H9 (cell line): ENCODE results near the gene TRPM5. TPM values are rescaled to one million over a fixed set of nuclear protein-coding genes. Genes with fewer than 3 reads are reported as not detected.

Source experiments
- DNase-seq: peaks from one replicate; pipeline ENCODE4 v3.0.0-alpha.2; 2017
- H2AFZ ChIP-seq: one replicate; pipeline ENCODE4 v1.6.1; 2013; ENCODE audit warnings: mild to moderate bottlenecking, low read length, control low read depth, moderate library complexity
- H2AK5ac ChIP-seq: 2 replicates; pipeline ENCODE4 v1.6.1; 2013; ENCODE audit warnings: low read length, control low read depth, mixed read lengths; ENCODE audit not compliant: insufficient read length
- H2BK120ac ChIP-seq: one replicate; pipeline ENCODE4 v1.6.1; 2013; ENCODE audit warnings: low read depth, mild to moderate bottlenecking, low read length, control low read depth, inconsistent platforms; ENCODE audit not compliant: poor library complexity, severe bottlenecking
- H2BK12ac ChIP-seq: 2 replicates; pipeline ENCODE4 v1.6.1; 2013; ENCODE audit warnings: low read length, control low read depth, mixed read lengths, low read depth; ENCODE audit not compliant: insufficient read length
- H2BK15ac ChIP-seq: 2 replicates; pipeline ENCODE4 v1.6.1; 2013; ENCODE audit warnings: low read depth, low read length, control low read depth
- H2BK20ac ChIP-seq: one replicate; pipeline ENCODE4 v1.6.1; 2013; ENCODE audit warnings: low read depth, mild to moderate bottlenecking, low read length, control low read depth, inconsistent platforms; ENCODE audit not compliant: poor library complexity, severe bottlenecking
- H2BK5ac ChIP-seq: 2 replicates; pipeline ENCODE4 v1.6.1; 2013; ENCODE audit warnings: low read length, control low read depth, mixed read lengths; ENCODE audit not compliant: insufficient read length
- H3K14ac ChIP-seq: 2 replicates; pipeline ENCODE4 v1.6.1; 2013; ENCODE audit warnings: low read length, control low read depth; ENCODE audit not compliant: insufficient read depth
- H3K18ac ChIP-seq: 2 replicates; pipeline ENCODE4 v1.6.1; 2013; ENCODE audit warnings: low read depth, mild to moderate bottlenecking, mixed read lengths, low read length, control low read depth; ENCODE audit not compliant: insufficient read length
- H3K23ac ChIP-seq: 2 replicates; pipeline ENCODE4 v1.6.1; 2013; ENCODE audit warnings: low read length, control low read depth, mixed read lengths, low read depth; ENCODE audit not compliant: insufficient read length
- H3K23me2 ChIP-seq: 2 replicates; pipeline ENCODE4 v1.6.1; 2013; ENCODE audit warnings: low read depth, mild to moderate bottlenecking, mixed read lengths, low read length, control low read depth; ENCODE audit not compliant: insufficient read length, poor library complexity, severe bottlenecking
- H3K27ac ChIP-seq: 2 replicates; pipeline ENCODE4 v1.5.1; 2013; ENCODE audit warnings: low read length, control low read depth, mixed read lengths, low read depth; ENCODE audit not compliant: insufficient read length
- H3K27me3 ChIP-seq: 2 replicates; pipeline ENCODE4 v1.6.1; 2013; ENCODE audit warnings: low read length, control low read depth, inconsistent platforms; ENCODE audit not compliant: insufficient read depth
- H3K4ac ChIP-seq: 2 replicates; pipeline ENCODE4 v1.6.1; 2013; ENCODE audit warnings: low read depth, mild to moderate bottlenecking, control low read depth, inconsistent platforms, low read length, moderate library complexity
- H3K4me1 ChIP-seq: 2 replicates; pipeline ENCODE4 v1.6.1; 2013; ENCODE audit warnings: low read length, control low read depth, inconsistent platforms; ENCODE audit not compliant: insufficient read depth
- H3K4me2 ChIP-seq: 2 replicates; pipeline ENCODE4 v1.6.1; 2013; ENCODE audit warnings: low read length, control low read depth, mixed read lengths; ENCODE audit not compliant: insufficient read length, insufficient read depth
- H3K56ac ChIP-seq: 2 replicates; pipeline ENCODE4 v1.6.1; 2013; ENCODE audit warnings: low read depth, mild to moderate bottlenecking, mixed read lengths, low read length, control low read depth; ENCODE audit not compliant: insufficient read length
- H3K79me1 ChIP-seq: 2 replicates; pipeline ENCODE4 v1.6.1; 2013; ENCODE audit warnings: low read depth, mild to moderate bottlenecking, moderate library complexity, low read length, control low read depth, inconsistent platforms; ENCODE audit not compliant: insufficient read depth, poor library complexity, severe bottlenecking
- H3K79me2 ChIP-seq: 2 replicates; pipeline ENCODE4 v1.6.1; 2013; ENCODE audit warnings: low read length, control low read depth, inconsistent platforms; ENCODE audit not compliant: insufficient read depth
- H3K9ac ChIP-seq: 2 replicates; pipeline ENCODE4 v1.6.1; 2013; ENCODE audit warnings: low read length, control low read depth, mixed read lengths; ENCODE audit not compliant: insufficient read length; ENCODE audit errors: extremely low read depth
- H3K9me3 ChIP-seq: one replicate; pipeline ENCODE4 v1.6.1; 2013; ENCODE audit warnings: low read depth, low read length, inconsistent platforms; ENCODE audit not compliant: control insufficient read depth
- H3T11ph ChIP-seq: one replicate; pipeline ENCODE4 v1.6.1; 2013; ENCODE audit warnings: mild to moderate bottlenecking, low read length, control low read depth, inconsistent platforms
- H4K20me1 ChIP-seq: one replicate; pipeline ENCODE4 v1.6.1; 2013; ENCODE audit not compliant: control insufficient read depth, insufficient read length, insufficient read depth
- H4K5ac ChIP-seq: 2 replicates; pipeline ENCODE4 v1.6.1; 2013; ENCODE audit warnings: low read depth, mild to moderate bottlenecking, mixed read lengths, low read length, control low read depth; ENCODE audit not compliant: insufficient read length
- H4K8ac ChIP-seq: replicated peaks from 2 replicates; pipeline ENCODE4 v1.6.1; 2013; ENCODE audit warnings: low read length, control low read depth, mixed read lengths, low read depth; ENCODE audit not compliant: insufficient read length
- H4K91ac ChIP-seq: 2 replicates; pipeline ENCODE4 v1.6.1; 2013; ENCODE audit warnings: low read depth, mild to moderate bottlenecking, moderate library complexity, mixed read lengths, low read length, control low read depth; ENCODE audit not compliant: insufficient read length
- H3K27ac Mint-ChIP-seq, 3 experiments: 2 replicates in 2 of 3; 3 replicates in 1 of 3; pipeline ENCODE4 v1.8.0; 2020 to 2021; ENCODE audit warnings: mixed read lengths in 3 of 3, mild to moderate bottlenecking in 1 of 3, moderate library complexity in 1 of 3
- H3K27me3 Mint-ChIP-seq: 2 replicates; pipeline ENCODE4 v1.8.0; 2021; ENCODE audit warnings: low read depth, mild to moderate bottlenecking, moderate library complexity, mixed read lengths
- H3K36me3 Mint-ChIP-seq, 3 experiments: 2 replicates in 2 of 3; 3 replicates in 1 of 3; pipeline ENCODE4 v1.8.0; 2020 to 2021; ENCODE audit warnings: low read depth in 3 of 3, mixed read lengths in 3 of 3; ENCODE audit not compliant: insufficient read depth in 1 of 3
- H3K4me1 Mint-ChIP-seq, 2 experiments: 2 replicates each; pipeline ENCODE4 v1.8.0; 2020; ENCODE audit warnings: mixed read lengths in 2 of 2
- H3K4me3 Mint-ChIP-seq, 2 experiments: 2 replicates in 1 of 2; 3 replicates in 1 of 2; pipeline ENCODE4 v1.8.0; 2020 to 2021; ENCODE audit warnings: mild to moderate bottlenecking in 2 of 2, mixed read lengths in 2 of 2, moderate library complexity in 1 of 2
- H3K9me3 Mint-ChIP-seq, 2 experiments: 2 replicates in 1 of 2; 3 replicates in 1 of 2; pipeline ENCODE4 v1.8.0; 2020; ENCODE audit warnings: mild to moderate bottlenecking in 2 of 2, mixed read lengths in 2 of 2, moderate library complexity in 1 of 2
- CTCF ChIP-seq: fragments of 200-600 bp; sonication (generic); conservative IDR thresholded peaks from 3 replicates; pipeline ENCODE4 v1.8.0; 2021; ENCODE audit warnings: antibody characterized with exemption, mild to moderate bottlenecking
- WGBS: extraction: QIAGEN DNeasy Blood & Tissue Kit; methylation state at CpG from one replicate; pipeline ENCODE4 v1.1.7; 2013; ENCODE audit warnings: missing lambda C conversion rate, low lambda C conversion rate, mixed read lengths; ENCODE audit not compliant: insufficient read length; ENCODE audit errors: extremely low coverage; 5-methylcytosine and 5-hydroxymethylcytosine counted together
- total RNA-seq: library from RNA; stranded (reverse); gene quantifications from 2 replicates; pipeline ENCODE4 v1.2.1, GENCODE V29; 2021

The TRPM5 gene
- total RNA-seq, 1 experiment from 2014 or later, result 0.09 TPM

- Histone ChIP-seq H2AK5ac (no peak overlapping the region), H3K4ac (no peak overlapping the region), H2BK15ac (no peak overlapping the region), H3K4me1 (no peaks in the 10 kb centered on the region), H3T11ph (no peak overlapping the region), H3K18ac (no peak overlapping the region), H4K8ac (no peak overlapping the region), H3K4me2 (no peak overlapping the region), H3K27me3 (peaks cover 1% of the 10 kb centered on the region; the same call in 1 of the 2 replicates), H2BK5ac (no peak overlapping the region), H3K79me1 (no peaks in the 10 kb centered on the region), H3K27ac (no peak overlapping the region), H3K14ac (no peak overlapping the region), H3K23me2 (no peaks in the 10 kb centered on the region), H3K9ac (no peak overlapping the region), H4K5ac (no peak overlapping the region), H4K20me1 (no peaks in the 10 kb centered on the region), H2BK120ac (no peak overlapping the region), H2AFZ (no peak overlapping the region), H3K9me3 (no peaks in the 10 kb centered on the region), H3K79me2 (no peaks in the 10 kb centered on the region), H3K56ac (no peak overlapping the region), H3K23ac (no peak overlapping the region), H2BK20ac (no peak overlapping the region), H2BK12ac (no peak overlapping the region), H4K91ac (no peak overlapping the region)
- Mint-ChIP-seq H3K4me3 (no peak overlapping the region), H3K4me1 (no peaks in the 10 kb centered on the region), H3K27me3 (peaks cover 66% of the 10 kb centered on the region), H3K27ac (no peak overlapping the region), H3K36me3 (no peaks in the 10 kb centered on the region), H3K9me3 (peaks cover 0 to under 1% of the 10 kb centered on the region in 2 experiments; a peak in 1 of 5 replicates)
- TF ChIP-seq CTCF, result no peak
- no CpG with 5 or more reads among the region's 15 CpGs for WGBS
- no peak for DNase-seq
Measured at GRCh38 chr11:2460540-2461252, 16.4 kb upstream of the TRPM5 start.
